Activated naive CD8-positive, alpha-beta T cell (primary cell): Measurements from ENCODE around the gene SLC4A4.

Experiments used
- H3K27ac Mint-ChIP-seq: one replicate; pipeline ENCODE4 v1.8.0; 2021; ENCODE audit warnings: mixed read lengths
- H3K27me3 Mint-ChIP-seq: one replicate; pipeline ENCODE4 v1.8.0; 2021; ENCODE audit warnings: mixed read lengths
- H3K36me3 Mint-ChIP-seq: one replicate; pipeline ENCODE4 v1.8.0; 2021; ENCODE audit warnings: mixed read lengths
- H3K4me1 Mint-ChIP-seq: one replicate; pipeline ENCODE4 v1.8.0; 2021; ENCODE audit warnings: low read depth, mixed read lengths
- H3K4me3 Mint-ChIP-seq: one replicate; pipeline ENCODE4 v1.8.0; 2021; ENCODE audit warnings: mild to moderate bottlenecking, mixed read lengths
- H3K9me3 Mint-ChIP-seq: one replicate; pipeline ENCODE4 v1.8.0; 2021; ENCODE audit warnings: low read depth, mixed read lengths

The SLC4A4 gene

GRCh38 chr4:71498002-71498401 lies 159.2 kb downstream of the SLC4A4 start:
- H3K9me3 Mint-ChIP-seq = no peaks in the 10 kb centered on the region
- H3K27me3 Mint-ChIP-seq = peaks cover 3% of the 10 kb centered on the region
- H3K36me3 Mint-ChIP-seq = no peaks in the 10 kb centered on the region
- H3K4me3 Mint-ChIP-seq = no peak overlapping the region
- no peak overlapping the region for H3K27ac Mint-ChIP-seq
- H3K4me1 Mint-ChIP-seq = no peaks in the 10 kb centered on the region

- no peaks in the 10 kb centered on the region for H3K4me1 Mint-ChIP-seq
- H3K27ac Mint-ChIP-seq = no peak overlapping the region
- H3K27me3 Mint-ChIP-seq = peaks cover 3% of the 10 kb centered on the region
Observed at GRCh38 chr4:71498625-71499024, 159.8 kb downstream of the SLC4A4 start.

GRCh38 chr4:71501992-71502391 lies 163.2 kb downstream of the SLC4A4 start:
- Mint-ChIP-seq H3K9me3 (no peaks in the 10 kb centered on the region), H3K27ac (no peak overlapping the region), H3K4me1 (no peaks in the 10 kb centered on the region), H3K4me3 (no peak overlapping the region), H3K36me3 (no peaks in the 10 kb centered on the region), H3K27me3 (peaks cover 5% of the 10 kb centered on the region)

More at GRCh38 chr4:71498625-71499024, 159.8 kb downstream of the SLC4A4 start:
- H3K9me3 Mint-ChIP-seq = no peaks in the 10 kb centered on the region
- H3K36me3 Mint-ChIP-seq = no peaks in the 10 kb centered on the region
- H3K4me3 Mint-ChIP-seq = no peak overlapping the region

GRCh38 chr4:71518283-71518989 lies 179.6 kb downstream of the SLC4A4 start:
- Mint-ChIP-seq H3K27me3 (no peaks in the 10 kb centered on the region), H3K27ac (no peak overlapping the region), H3K4me3 (no peak overlapping the region), H3K9me3 (peaks cover 5% of the 10 kb centered on the region), H3K4me1 (no peaks in the 10 kb centered on the region), H3K36me3 (no peaks in the 10 kb centered on the region)

GRCh38 chr4:71520308-71520707 lies 181.5 kb downstream of the SLC4A4 start:
- H3K27ac Mint-ChIP-seq = no peak overlapping the region
- no peaks in the 10 kb centered on the region for H3K36me3 Mint-ChIP-seq
- no peaks in the 10 kb centered on the region for H3K4me1 Mint-ChIP-seq
- peaks cover 5% of the 10 kb centered on the region for H3K9me3 Mint-ChIP-seq
- no peaks in the 10 kb centered on the region for H3K27me3 Mint-ChIP-seq
- no peak overlapping the region for H3K4me3 Mint-ChIP-seq

- H3K9me3 Mint-ChIP-seq = peaks cover 5% of the 10 kb centered on the region
- no peaks in the 10 kb centered on the region for H3K27me3 Mint-ChIP-seq
- H3K27ac Mint-ChIP-seq = no peak overlapping the region
- H3K36me3 Mint-ChIP-seq = no peaks in the 10 kb centered on the region
- H3K4me1 Mint-ChIP-seq = no peaks in the 10 kb centered on the region
- H3K4me3 Mint-ChIP-seq = no peak overlapping the region
Observed at GRCh38 chr4:71520850-71521249, 182.0 kb downstream of the SLC4A4 start.

- Mint-ChIP-seq H3K27ac (no peak overlapping the region), H3K36me3 (no peaks in the 10 kb centered on the region), H3K27me3 (no peaks in the 10 kb centered on the region), H3K9me3 (no peaks in the 10 kb centered on the region), H3K4me1 (no peaks in the 10 kb centered on the region), H3K4me3 (no peak overlapping the region)
Observed at GRCh38 chr4:71524756-71525155, 185.9 kb downstream of the SLC4A4 start.

- H3K27me3 Mint-ChIP-seq = no peaks in the 10 kb centered on the region
- no peaks in the 10 kb centered on the region for H3K9me3 Mint-ChIP-seq
- no peak overlapping the region for H3K4me3 Mint-ChIP-seq
- H3K27ac Mint-ChIP-seq = no peak overlapping the region
- H3K4me1 Mint-ChIP-seq = no peaks in the 10 kb centered on the region
- H3K36me3 Mint-ChIP-seq = no peaks in the 10 kb centered on the region
Observed at GRCh38 chr4:71526637-71527406, 188.0 kb downstream of the SLC4A4 start.

GRCh38 chr4:71532407-71532806 lies 193.6 kb downstream of the SLC4A4 start:
- H3K27ac Mint-ChIP-seq = no peak overlapping the region
- H3K9me3 Mint-ChIP-seq = no peaks in the 10 kb centered on the region
- no peaks in the 10 kb centered on the region for H3K4me1 Mint-ChIP-seq
- H3K4me3 Mint-ChIP-seq = no peak overlapping the region
- peaks cover 2% of the 10 kb centered on the region for H3K27me3 Mint-ChIP-seq
- H3K36me3 Mint-ChIP-seq = no peaks in the 10 kb centered on the region

- no peak overlapping the region for H3K4me3 Mint-ChIP-seq
- peaks cover 2% of the 10 kb centered on the region for H3K27me3 Mint-ChIP-seq
- H3K36me3 Mint-ChIP-seq = no peaks in the 10 kb centered on the region
- no peak overlapping the region for H3K27ac Mint-ChIP-seq
- H3K9me3 Mint-ChIP-seq = no peaks in the 10 kb centered on the region
- no peaks in the 10 kb centered on the region for H3K4me1 Mint-ChIP-seq
Observed at GRCh38 chr4:71533121-71533520, 194.3 kb downstream of the SLC4A4 start.

- Mint-ChIP-seq H3K4me3 (no peak overlapping the region), H3K27ac (no peak overlapping the region), H3K36me3 (no peaks in the 10 kb centered on the region), H3K4me1 (no peaks in the 10 kb centered on the region), H3K27me3 (peaks cover 6% of the 10 kb centered on the region), H3K9me3 (no peaks in the 10 kb centered on the region)
Observed at GRCh38 chr4:71537551-71538065, 198.8 kb downstream of the SLC4A4 start.

GRCh38 chr4:71538528-71538927 lies 199.7 kb downstream of the SLC4A4 start:
- no peaks in the 10 kb centered on the region for H3K36me3 Mint-ChIP-seq
- H3K4me3 Mint-ChIP-seq = no peak overlapping the region
- no peaks in the 10 kb centered on the region for H3K4me1 Mint-ChIP-seq
- no peak overlapping the region for H3K27ac Mint-ChIP-seq
- H3K9me3 Mint-ChIP-seq = no peaks in the 10 kb centered on the region
- peaks cover 4% of the 10 kb centered on the region for H3K27me3 Mint-ChIP-seq

GRCh38 chr4:71540749-71541269 lies 202.0 kb downstream of the SLC4A4 start:
- Mint-ChIP-seq H3K27me3 (peaks cover 4% of the 10 kb centered on the region), H3K4me1 (no peaks in the 10 kb centered on the region)

GRCh38 chr4:71541541-71541940 lies 202.7 kb downstream of the SLC4A4 start:
- Mint-ChIP-seq H3K27ac (no peak overlapping the region), H3K27me3 (peaks cover 4% of the 10 kb centered on the region), H3K36me3 (no peaks in the 10 kb centered on the region), H3K9me3 (no peaks in the 10 kb centered on the region), H3K4me1 (no peaks in the 10 kb centered on the region), H3K4me3 (no peak overlapping the region)

More at GRCh38 chr4:71540749-71541269, 202.0 kb downstream of the SLC4A4 start:
- no peak overlapping the region for H3K27ac Mint-ChIP-seq
- no peaks in the 10 kb centered on the region for H3K36me3 Mint-ChIP-seq
- H3K4me3 Mint-ChIP-seq = no peak overlapping the region
- no peaks in the 10 kb centered on the region for H3K9me3 Mint-ChIP-seq

- Mint-ChIP-seq H3K4me3 (no peak overlapping the region), H3K4me1 (no peaks in the 10 kb centered on the region), H3K36me3 (no peaks in the 10 kb centered on the region), H3K9me3 (no peaks in the 10 kb centered on the region), H3K27ac (no peak overlapping the region), H3K27me3 (peaks cover 4% of the 10 kb centered on the region)
Observed at GRCh38 chr4:71545168-71545567, 206.3 kb downstream of the SLC4A4 start.
